Subcutaneous adipose tissue (tissue), 4 donors: Measurements from ENCODE around the gene ILDR2. TPM values are rescaled to one million over a fixed set of nuclear protein-coding genes. Genes with fewer than 3 reads are reported as not detected.

Experiments
- CTCF ChIP-seq: fragments of 450-650 bp; IDR thresholded peaks from one replicate; pipeline ENCODE4 v1.5.1; 2016; ENCODE audit warnings: low read depth, mild to moderate bottlenecking, control low read depth, antibody characterized with exemption, moderate library complexity
- total RNA-seq, 4 donors: library from RNA; depleted of rRNA; stranded (reverse); fragments of >200 nt; gene quantifications; one replicate each; pipeline ENCODE4 v1.1.0, GENCODE V29; 2016

The ILDR2 gene
- total RNA-seq, 4 donors from 2014 or later, result under 0.01 TPM; not detected in 3

GRCh38 chr1:166980818-166981217 lies 5.5 kb upstream of the ILDR2 start:
- TF ChIP-seq CTCF, result no peak

- TF ChIP-seq CTCF, result no peak
These were observed 5.0 kb upstream of the ILDR2 start for GRCh38 chr1:166980383-166980782.

GRCh38 chr1:166978821-166979220 lies 3.5 kb upstream of the ILDR2 start:
- TF ChIP-seq CTCF, result no peak

- no peak for TF ChIP-seq CTCF
These were observed 2.6 kb upstream of the ILDR2 start for GRCh38 chr1:166977951-166978350.

GRCh38 chr1:166974647-166975345 lies 544 bp downstream of the ILDR2 start:
- no peak for TF ChIP-seq CTCF

- TF ChIP-seq CTCF, result no peak
These were observed 2.5 kb downstream of the ILDR2 start for GRCh38 chr1:166972826-166973225.

- no peak for TF ChIP-seq CTCF
These were observed 3.1 kb downstream of the ILDR2 start for GRCh38 chr1:166972193-166972592.
